Tibial artery (tissue), 4 donors: ENCODE results near the gene KDELR3.

Experiments used
- DNase-seq, 2 donors: peaks; one replicate each; pipeline ENCODE4 v3.0.0-alpha.2; 2019
- H3K27ac ChIP-seq, 2 donors: fragments of 200-600 bp; sonication (generic) in 1 of 2; 1 replicate in 1 of 2; 2 replicates in 1 of 2; pipeline ENCODE4 v1.5.1; 2018 to 2019; ENCODE audit warnings: mild to moderate bottlenecking in 1 of 2
- H3K27me3 ChIP-seq, 2 donors: fragments of 200-600 bp; sonication (generic) in 1 of 2; one replicate each; pipeline versions ENCODE4 v1.5.1 to v1.6.0; 2016 to 2019
- H3K36me3 ChIP-seq, 3 donors: fragments of 200-600 bp; sonication (generic) in 2 of 3; one replicate each; pipeline ENCODE4 v1.5.1; 2016 to 2019; ENCODE audit warnings: mild to moderate bottlenecking in 2 of 3
- H3K4me1 ChIP-seq, 4 donors: fragments of 200-600 bp; sonication (generic) in 2 of 4; 1 replicate in 3 of 4; 2 replicates in 1 of 4; pipeline ENCODE4 v1.5.1; 2016 to 2019
- H3K4me3 ChIP-seq, 2 donors: fragments of 200-600 bp; sonication (generic) in 1 of 2; 1 replicate in 1 of 2; 2 replicates in 1 of 2; pipeline ENCODE4 v1.5.1; 2018 to 2019; ENCODE audit warnings: mild to moderate bottlenecking in 2 of 2
- H3K9me3 ChIP-seq, 3 donors: fragments of 200-600 bp; sonication (generic) in 1 of 3; one replicate each; pipeline ENCODE4 v1.5.1; 2016 to 2019
- intact Hi-C: fragments of 100-400 bp; cut with DNase I; formaldehyde crosslinking; loops from one replicate; pipeline ENCODE4 v1.15.0; 2023; ENCODE audit warnings: low total_unique reads
- TF ChIP-seq, protein P1 (sequence below), 2 experiments: fragments of 200-600 bp in 1 of 2; fragments of 450-650 bp in 1 of 2; IDR thresholded peaks; one replicate each; pipeline ENCODE4 v1.5.1; 2017 to 2019; ENCODE audit warnings: antibody characterized with exemption in 2 of 2, mild to moderate bottlenecking in 1 of 2, moderate library complexity in 1 of 2

Gene KDELR3

DNA sequence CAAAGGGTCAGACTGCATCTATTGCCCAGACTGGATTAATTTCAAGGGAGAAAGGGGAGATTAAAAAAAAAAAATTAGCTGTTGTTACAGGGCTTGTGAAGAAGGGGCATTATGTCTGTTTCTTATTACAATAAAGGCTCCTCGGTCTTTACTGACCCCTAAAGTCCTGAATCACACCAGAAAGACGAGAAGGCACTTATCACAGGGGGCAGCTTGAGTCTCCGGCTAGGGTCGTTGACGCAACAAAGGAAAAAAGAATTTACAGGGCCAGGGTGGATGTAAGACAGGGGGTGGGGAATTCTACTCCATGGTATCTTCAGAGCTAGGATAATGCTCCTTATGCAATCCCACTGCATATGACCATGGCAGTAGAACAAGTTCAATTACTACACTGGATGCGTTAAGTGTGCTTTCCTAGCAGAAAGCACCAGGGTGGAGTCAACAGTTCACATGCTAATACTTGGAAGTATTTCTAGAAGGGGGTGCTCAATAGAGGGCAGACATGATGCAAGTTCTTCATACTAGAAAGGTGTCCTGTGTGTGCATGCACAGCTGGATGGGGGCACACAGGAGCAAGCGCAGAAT, 21.8 kb downstream of the KDELR3 start:
- DNase-seq: no peak

DNA sequence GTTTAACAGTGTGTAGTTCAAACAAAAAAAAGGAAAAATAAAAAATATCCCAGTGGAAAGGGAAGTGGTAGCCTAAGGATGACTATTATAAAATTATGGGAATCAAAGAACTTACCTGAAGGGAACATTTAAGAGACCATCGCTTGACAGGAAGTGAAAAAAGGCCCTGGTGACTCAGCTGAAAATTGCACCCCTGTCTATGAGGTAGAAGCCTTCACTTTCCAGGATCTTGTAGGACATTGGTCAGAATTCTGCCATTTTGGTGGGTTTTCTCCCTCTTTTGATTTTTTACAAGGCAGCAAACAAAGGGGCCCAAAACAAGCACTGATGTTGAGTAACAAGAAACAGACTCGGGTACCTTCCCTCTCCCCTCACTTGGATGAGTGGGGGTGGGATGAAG, 22.6 kb downstream of the KDELR3 start:
- Histone ChIP-seq H3K4me3 (no peak overlapping the region), H3K9me3 (no peaks in the 10 kb centered on the region), H3K27ac (peak overlapping the region; percentile 35 to 47), H3K27me3 (no peaks in the 10 kb centered on the region), H3K4me1 (peaks cover 0 to 34% (median 17%) of the 10 kb centered on the region in 4 donors), H3K36me3 (peaks cover 98 to 100% (median 100%) of the 10 kb centered on the region in 3 donors)
- intact Hi-C loops: no loop called here
- no peak for DNase-seq
- TF ChIP-seq, protein P1, sequence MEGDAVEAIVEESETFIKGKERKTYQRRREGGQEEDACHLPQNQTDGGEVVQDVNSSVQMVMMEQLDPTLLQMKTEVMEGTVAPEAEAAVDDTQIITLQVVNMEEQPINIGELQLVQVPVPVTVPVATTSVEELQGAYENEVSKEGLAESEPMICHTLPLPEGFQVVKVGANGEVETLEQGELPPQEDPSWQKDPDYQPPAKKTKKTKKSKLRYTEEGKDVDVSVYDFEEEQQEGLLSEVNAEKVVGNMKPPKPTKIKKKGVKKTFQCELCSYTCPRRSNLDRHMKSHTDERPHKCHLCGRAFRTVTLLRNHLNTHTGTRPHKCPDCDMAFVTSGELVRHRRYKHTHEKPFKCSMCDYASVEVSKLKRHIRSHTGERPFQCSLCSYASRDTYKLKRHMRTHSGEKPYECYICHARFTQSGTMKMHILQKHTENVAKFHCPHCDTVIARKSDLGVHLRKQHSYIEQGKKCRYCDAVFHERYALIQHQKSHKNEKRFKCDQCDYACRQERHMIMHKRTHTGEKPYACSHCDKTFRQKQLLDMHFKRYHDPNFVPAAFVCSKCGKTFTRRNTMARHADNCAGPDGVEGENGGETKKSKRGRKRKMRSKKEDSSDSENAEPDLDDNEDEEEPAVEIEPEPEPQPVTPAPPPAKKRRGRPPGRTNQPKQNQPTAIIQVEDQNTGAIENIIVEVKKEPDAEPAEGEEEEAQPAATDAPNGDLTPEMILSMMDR (IDR thresholded peaks at IDR 0.05): no peak

More for the DNA sequence above, 21.8 kb downstream of the KDELR3 start:
- H3K4me3 ChIP-seq: no peak overlapping the region
- TF ChIP-seq, protein P1 (IDR thresholded peaks at IDR 0.05): no peak
- H3K36me3 ChIP-seq: peaks cover 98 to 100% (median 100%) of the 10 kb centered on the region in 3 donors
- peaks cover 0 to 30% (median 15%) of the 10 kb centered on the region in 4 donors for H3K4me1 ChIP-seq
- peak overlapping the region in 1 of 2 donors; percentile 47 for H3K27ac ChIP-seq
- no peaks in the 10 kb centered on the region for H3K27me3 ChIP-seq
- H3K9me3 ChIP-seq: no peaks in the 10 kb centered on the region
- intact Hi-C loops: no loop called here

DNA sequence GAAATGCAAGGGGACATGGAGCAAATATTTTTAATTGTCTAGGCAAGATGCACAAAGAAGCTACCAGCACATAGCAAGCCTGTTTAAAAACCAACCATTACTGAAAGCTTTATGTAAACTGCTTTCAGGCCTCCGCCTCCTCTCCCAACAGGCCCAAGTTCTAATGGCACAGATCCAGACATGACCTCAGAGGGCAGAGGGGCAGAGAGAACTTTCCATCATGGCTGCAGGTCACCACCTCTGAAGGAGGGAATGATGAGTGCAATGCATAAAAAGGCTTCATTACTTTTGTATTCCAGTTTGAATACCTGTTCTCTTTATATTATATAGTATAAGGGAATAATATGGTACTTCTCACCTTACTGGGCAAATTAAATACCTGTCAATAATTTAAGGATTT, 23.0 kb downstream of the KDELR3 start:
- H3K4me3 ChIP-seq: no peak overlapping the region
- peaks cover 100% of the 10 kb centered on the region in 3 donors for H3K36me3 ChIP-seq
- intact Hi-C loops: no loop called here
- DNase-seq: peak; percentile 59 to 80
- TF ChIP-seq, protein P1 (IDR thresholded peaks at IDR 0.05): no peak
- H3K4me1 ChIP-seq: peaks cover 0 to 35% (median 17%) of the 10 kb centered on the region in 4 donors
- H3K9me3 ChIP-seq: no peaks in the 10 kb centered on the region
- no peaks in the 10 kb centered on the region for H3K27me3 ChIP-seq
- peak overlapping the region; percentile 35 to 47 for H3K27ac ChIP-seq

DNA sequence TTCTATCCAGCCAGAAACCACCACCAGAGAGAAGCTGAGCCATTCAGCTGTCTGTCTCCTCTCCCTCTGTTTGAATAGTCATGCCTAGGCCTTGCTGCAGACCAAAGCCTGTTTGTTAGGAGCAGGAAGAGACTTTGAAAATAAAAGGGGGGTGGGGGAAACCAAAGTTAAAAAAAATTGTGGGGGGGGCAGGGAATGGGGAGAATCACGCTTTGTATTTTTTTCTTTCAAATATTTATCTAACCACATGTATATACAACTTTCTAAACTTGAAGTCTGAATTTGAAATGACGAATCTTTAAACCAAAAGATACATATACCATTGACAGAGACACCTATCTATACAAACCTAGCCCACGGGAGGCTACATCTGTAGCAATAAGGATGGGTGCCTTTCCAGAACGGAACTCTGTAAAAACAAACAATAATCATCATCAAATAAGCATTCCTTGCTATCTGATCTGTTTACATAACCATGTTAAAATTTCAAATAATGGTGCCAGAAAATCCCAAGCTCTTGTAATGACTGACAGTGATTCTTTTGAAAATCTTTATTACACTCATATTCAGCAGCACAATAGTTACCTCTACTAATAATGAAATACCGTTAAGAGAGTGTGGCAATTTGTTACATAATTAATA, 23.9 kb downstream of the KDELR3 start:
- intact Hi-C loops: no loop called here
- Histone ChIP-seq H3K27ac (peak overlapping the region; percentile 35 to 47), H3K27me3 (no peaks in the 10 kb centered on the region), H3K36me3 (peaks cover 99 to 100% (median 100%) of the 10 kb centered on the region in 3 donors), H3K4me1 (peaks cover 0 to 40% (median 17%) of the 10 kb centered on the region in 4 donors), H3K4me3 (no peak overlapping the region), H3K9me3 (no peaks in the 10 kb centered on the region)
- TF ChIP-seq, protein P1 (IDR thresholded peaks at IDR 0.05): no peak
- no peak for DNase-seq

DNA sequence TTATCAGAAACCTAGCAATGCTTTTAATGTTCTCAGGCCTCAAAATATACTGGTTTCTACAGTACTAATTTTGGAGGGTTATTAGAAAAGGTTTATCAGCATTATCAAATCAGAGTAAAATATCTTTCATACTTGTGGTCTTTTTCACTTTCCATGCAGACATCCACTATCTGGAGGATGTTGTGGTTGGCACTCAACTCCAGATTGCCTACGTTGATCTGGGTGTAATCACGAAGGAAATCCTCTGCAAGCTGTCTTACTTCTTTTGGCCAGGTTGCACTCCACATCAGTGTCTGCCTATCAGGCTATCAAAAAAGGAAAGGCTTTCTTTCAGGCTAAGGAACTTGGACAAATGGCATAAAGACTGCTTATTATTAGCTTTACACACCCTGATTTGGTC, 26.6 kb downstream of the KDELR3 start:
- TF ChIP-seq, protein P1 (IDR thresholded peaks at IDR 0.05): no peak
- H3K27ac ChIP-seq: no peak overlapping the region
- peaks cover 0 to 51% (median 19%) of the 10 kb centered on the region in 4 donors for H3K4me1 ChIP-seq
- peaks cover 97 to 100% (median 98%) of the 10 kb centered on the region in 3 donors for H3K36me3 ChIP-seq
- no peak overlapping the region for H3K4me3 ChIP-seq
- no peaks in the 10 kb centered on the region for H3K9me3 ChIP-seq
- H3K27me3 ChIP-seq: no peaks in the 10 kb centered on the region
- intact Hi-C loops: no loop called here
- DNase-seq: no peak
